Activated CD4-positive, alpha-beta memory T cell treated with anti-CD3 and anti-CD28 coated beads, Interleukin-2, amount 10 ng/mL, durations not matched to agents 7 days and 5 days (primary cell): ENCODE data around the gene USP49. TPM values are rescaled to one million over a fixed set of nuclear protein-coding genes. Genes with fewer than 3 reads are reported as not detected.

ENCODE experiments used
- CTCF ChIA-PET: fragments of 350-600 bp; sonication (Branson Sonifier 250); formaldehyde crosslinking; loops from one replicate; lab custom pipeline; 2021; ENCODE audit warnings: antibody characterized with exemption, inconsistent platforms; lab: Charles Lee
- POLR2A ChIA-PET: fragments of 350-600 bp; sonication (Branson Sonifier 250); formaldehyde crosslinking; loops from one replicate; lab custom pipeline; 2021; ENCODE audit warnings: antibody characterized with exemption; lab: Charles Lee
- DNase-seq: peaks from one replicate; pipeline ENCODE4 v3.0.0-alpha.2; 2020
- H3K27ac Mint-ChIP-seq: one replicate; pipeline ENCODE4 v1.8.0; 2021; ENCODE audit warnings: mild to moderate bottlenecking, mixed read lengths
- H3K27me3 Mint-ChIP-seq: one replicate; pipeline ENCODE4 v1.8.0; 2021; ENCODE audit warnings: mixed read lengths
- H3K36me3 Mint-ChIP-seq: one replicate; pipeline ENCODE4 v1.8.0; 2021; ENCODE audit warnings: low read depth, mixed read lengths
- H3K4me1 Mint-ChIP-seq: one replicate; pipeline ENCODE4 v1.8.0; 2021; ENCODE audit warnings: mixed read lengths
- H3K4me3 Mint-ChIP-seq: one replicate; pipeline ENCODE4 v1.8.0; 2021; ENCODE audit warnings: mild to moderate bottlenecking, mixed read lengths
- H3K9me3 Mint-ChIP-seq: one replicate; pipeline ENCODE4 v1.8.0; 2021; ENCODE audit warnings: mixed read lengths
- total RNA-seq, 2 experiments: library from RNA; stranded (reverse); gene quantifications; one replicate each; pipeline ENCODE4 v1.2.3, GENCODE V29; 2021

The USP49 gene
- total RNA-seq, 2 experiments from 2014 or later, result 6.8 to 7.3 TPM

DNA sequence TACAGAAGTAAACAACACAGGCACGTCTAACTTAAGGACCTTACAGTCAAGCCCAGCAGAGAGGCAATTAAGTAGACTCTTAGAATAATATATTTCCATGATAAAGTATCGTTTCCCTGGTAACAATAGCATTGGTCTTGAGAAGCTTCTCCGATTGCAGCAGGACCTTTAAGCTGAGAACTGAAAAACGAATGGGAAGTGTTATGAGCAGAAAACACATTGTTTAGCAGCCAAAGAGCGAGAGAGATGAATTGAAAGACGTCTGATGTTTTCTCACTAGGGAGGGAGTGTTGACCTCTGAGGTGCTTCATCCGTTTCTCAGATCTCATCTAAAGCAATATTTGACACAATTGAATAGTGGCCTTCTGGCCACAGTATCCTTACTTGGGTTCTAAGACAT lies 27.0 kb upstream of the USP49 start:
- peak overlapping the region; percentile 95 for H3K4me3 Mint-ChIP-seq
- CTCF ChIA-PET, result interaction anchor here (1.2 to 6.3 kb wide), 10 partner anchors 13 to 626 kb away, joined by 3 to 199 read pairs (median 10); partner anchors contain the start of genes CCND3, TAF8 and TOMM6
- no peaks in the 10 kb centered on the region for H3K9me3 Mint-ChIP-seq
- DNase-seq, result no peak
- H3K27me3 Mint-ChIP-seq, result no peaks in the 10 kb centered on the region
- peaks cover 56% of the 10 kb centered on the region for H3K4me1 Mint-ChIP-seq
- POLR2A ChIA-PET, result interaction anchor here (0.7 to 5.7 kb wide), 8 partner anchors 9 to 848 kb away, joined by 3 to 191 read pairs (median 7); partner anchors contain the start of genes CCND3, TAF8 and TOMM6
- H3K27ac Mint-ChIP-seq, result peak overlapping the region; percentile 97
- H3K36me3 Mint-ChIP-seq, result peaks cover 36% of the 10 kb centered on the region

DNA sequence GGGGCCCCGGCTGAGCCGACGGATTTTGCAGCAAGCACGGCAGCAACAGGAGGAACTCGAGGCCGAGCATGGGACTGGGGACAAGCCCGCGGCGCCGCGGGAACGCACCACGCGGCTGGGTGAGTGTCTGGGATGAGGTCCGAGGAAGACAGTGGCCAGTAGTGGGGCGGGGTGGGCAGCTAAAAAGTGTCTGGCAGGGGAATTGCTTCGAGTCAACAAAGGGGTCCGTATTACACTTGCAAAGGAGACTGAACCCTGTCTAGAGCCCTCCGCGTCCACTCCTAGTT lies 26.5 kb upstream of the USP49 start:
- Mint-ChIP-seq H3K4me1 (peaks cover 57% of the 10 kb centered on the region), H3K4me3 (peak overlapping the region; percentile 95), H3K27me3 (no peaks in the 10 kb centered on the region), H3K36me3 (peaks cover 36% of the 10 kb centered on the region), H3K27ac (peak overlapping the region; percentile 97), H3K9me3 (no peaks in the 10 kb centered on the region)
- DNase-seq, result no peak
- ChIA-PET POLR2A (interaction anchor here (0.7 to 5.7 kb wide), 20 partner anchors 8 to 968 kb away, joined by 3 to 191 read pairs (median 4); partner anchors contain the start of genes CCND3, TAF8, TOMM6 and USP49), CTCF (interaction anchor here (0.9 to 6.3 kb wide), 28 partner anchors 9 to 644 kb away, joined by 3 to 199 read pairs (median 5); partner anchors contain the start of genes CCND3, PRICKLE4, TAF8 and TOMM6)

DNA sequence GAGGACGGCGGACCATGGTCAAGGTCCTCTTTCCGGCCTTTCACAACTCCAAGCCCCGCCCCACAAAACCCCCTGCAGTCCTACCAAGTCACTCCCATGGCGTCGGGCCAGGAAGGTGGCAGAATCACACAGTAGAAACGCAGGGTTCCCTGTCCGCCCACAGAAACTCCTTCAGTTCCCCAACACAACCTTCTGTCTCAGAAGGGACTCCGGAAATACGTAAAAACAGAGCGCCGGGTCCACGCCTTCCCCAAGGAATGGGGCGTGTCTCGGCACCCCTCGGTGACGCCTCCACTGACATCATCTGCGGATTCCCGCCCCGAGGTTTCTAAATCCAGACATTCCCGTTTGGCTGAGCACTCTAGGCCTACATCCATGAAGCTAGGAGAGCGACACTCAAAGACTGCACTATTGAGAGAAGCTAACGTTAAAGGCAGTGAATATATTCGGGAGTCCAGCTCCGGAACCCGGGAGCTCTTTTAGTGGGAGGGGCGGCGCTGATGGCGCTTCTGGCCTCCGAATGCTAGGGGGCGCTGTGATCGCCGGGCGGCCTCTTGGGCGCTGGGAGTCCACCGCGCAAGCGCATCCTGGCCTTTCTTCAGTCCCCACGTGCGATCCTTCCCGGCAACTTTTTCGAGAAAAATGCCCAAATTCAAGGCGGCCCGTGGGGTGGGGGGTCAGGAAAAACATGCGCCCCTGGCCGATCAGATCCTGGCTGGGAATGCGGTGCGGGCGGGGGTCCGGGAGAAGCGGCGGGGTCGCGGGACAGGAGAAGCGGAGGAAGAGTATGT lies 25.9 kb upstream of the USP49 start, which contains the start of the genes BYSL and MED20:
Gene BYSL (plus strand): TSS at position 579 of the 791 bp plus-strand sequence. CDS start 64 bp downstream, at position 643.
Gene MED20 (minus strand): TSS at position 219 of the 791 bp plus-strand sequence. CDS start 121 bp downstream, at position 98.
- ChIA-PET CTCF (interaction anchor here (0.6 to 6.3 kb wide), 44 partner anchors 9 to 645 kb away, joined by 3 to 199 read pairs (median 5); partner anchors contain the start of genes CCND3, FRS3, PRICKLE4 and TAF8), POLR2A (interaction anchor here (0.7 to 5.7 kb wide), 21 partner anchors 8 to 969 kb away, joined by 3 to 191 read pairs (median 4); partner anchors contain the start of genes CCND3, MRPS10, TAF8 and TOMM6)
- Mint-ChIP-seq H3K9me3 (no peaks in the 10 kb centered on the region), H3K36me3 (peaks cover 39% of the 10 kb centered on the region), H3K4me1 (peaks cover 59% of the 10 kb centered on the region), H3K27ac (peak within 1 kb of the TSS; percentile 97), H3K4me3 (peak within 1 kb of the TSS; percentile 95), H3K27me3 (no peaks in the 10 kb centered on the region)
- DNase-seq, result peak; percentile 95

DNA sequence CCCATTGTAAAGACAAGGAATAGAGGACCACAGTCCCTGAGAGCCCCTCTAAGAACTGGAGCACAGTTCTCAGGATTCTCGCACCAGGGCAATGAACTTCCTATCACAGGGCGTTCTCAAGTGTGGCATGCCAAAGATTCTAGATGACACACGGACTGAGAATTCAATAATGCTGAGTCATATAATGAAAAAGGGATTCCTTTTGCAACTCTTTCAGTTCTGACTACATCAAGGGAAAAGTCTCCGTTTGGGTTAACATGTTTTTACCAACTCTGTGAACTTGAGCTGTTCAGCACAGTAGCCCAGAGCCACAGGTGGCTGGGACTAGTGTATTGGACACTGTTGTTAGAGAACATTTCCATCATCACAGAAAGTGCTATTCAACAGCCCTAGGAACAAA lies 22.4 kb upstream of the USP49 start:
- no peaks in the 10 kb centered on the region for H3K27me3 Mint-ChIP-seq
- H3K27ac Mint-ChIP-seq, result peak overlapping the region; percentile 60
- peaks cover 41% of the 10 kb centered on the region for H3K36me3 Mint-ChIP-seq
- no peaks in the 10 kb centered on the region for H3K9me3 Mint-ChIP-seq
- CTCF ChIA-PET, result no interaction called here
- no peak for DNase-seq
- H3K4me1 Mint-ChIP-seq, result peaks cover 52% of the 10 kb centered on the region
- POLR2A ChIA-PET, result no interaction called here
- H3K4me3 Mint-ChIP-seq, result no peak overlapping the region

DNA sequence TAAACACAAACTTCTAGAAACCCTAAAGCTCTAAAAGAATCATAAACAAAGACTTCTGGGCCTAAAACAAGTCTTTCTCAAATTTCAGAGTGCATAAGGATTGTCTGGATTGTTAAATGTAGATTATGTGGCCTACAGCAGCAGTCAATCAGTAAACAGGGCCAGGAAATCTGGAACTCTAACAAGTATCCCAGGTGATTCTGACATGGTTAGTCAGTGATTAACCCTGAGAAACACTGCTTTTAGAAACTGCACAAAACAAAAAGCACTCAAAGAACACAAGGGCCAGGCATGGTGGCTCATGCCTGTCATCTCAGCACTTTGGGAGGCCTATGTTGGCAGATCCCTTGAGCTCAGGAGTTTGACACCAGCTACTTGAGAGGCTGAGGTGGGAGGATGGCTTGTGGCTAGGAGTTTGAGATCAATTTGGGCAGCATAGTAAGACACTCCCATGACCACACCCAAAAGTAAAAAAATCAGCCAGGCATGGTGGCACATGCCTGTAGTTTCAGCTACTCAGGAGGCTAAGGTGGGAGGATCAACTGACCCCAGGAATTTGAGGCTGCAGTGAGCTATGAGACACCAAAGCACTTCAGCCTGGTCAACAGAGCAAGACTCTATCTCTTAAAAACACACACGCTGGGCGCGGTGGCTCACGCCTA lies 19.8 kb upstream of the USP49 start:
- Mint-ChIP-seq H3K9me3 (no peaks in the 10 kb centered on the region), H3K36me3 (peaks cover 43% of the 10 kb centered on the region), H3K4me3 (no peak overlapping the region), H3K27me3 (no peaks in the 10 kb centered on the region), H3K27ac (peak overlapping the region; percentile 27), H3K4me1 (peaks cover 41% of the 10 kb centered on the region)
- CTCF ChIA-PET, result interaction anchor here (1.0 to 3.0 kb wide), 3 partner anchors 21 to 129 kb away, joined by 4 to 18 read pairs (median 4); partner anchors contain the start of gene TOMM6
- no peak for DNase-seq
- POLR2A ChIA-PET, result interaction anchor here (1.0 to 2.1 kb wide), 5 partner anchors 12 to 128 kb away, joined by 3 to 6 read pairs (median 3); partner anchors contain the start of gene TOMM6

DNA sequence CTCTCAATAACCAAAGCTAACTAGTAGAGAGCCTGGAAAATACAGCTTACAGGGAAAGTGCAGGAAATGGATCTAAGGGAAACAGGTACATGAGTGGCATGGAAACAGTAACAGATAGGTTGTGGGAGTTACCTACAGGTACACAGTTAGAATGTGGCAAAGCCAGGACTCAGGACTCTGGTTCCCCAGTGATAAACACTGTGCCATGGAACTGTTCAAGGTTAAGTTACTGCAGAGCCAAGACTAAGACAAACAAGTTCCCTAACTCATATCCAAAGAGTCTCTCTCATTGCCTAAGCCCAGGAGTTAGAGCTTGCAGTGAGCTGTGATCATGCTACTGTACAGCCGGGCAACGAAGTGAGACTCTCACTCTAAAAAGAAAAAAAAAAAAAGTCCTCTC lies 19.2 kb upstream of the USP49 start:
- Mint-ChIP-seq H3K27me3 (no peaks in the 10 kb centered on the region), H3K4me3 (no peak overlapping the region), H3K27ac (peak overlapping the region; percentile 27), H3K36me3 (peaks cover 45% of the 10 kb centered on the region), H3K4me1 (peaks cover 37% of the 10 kb centered on the region), H3K9me3 (no peaks in the 10 kb centered on the region)
- ChIA-PET CTCF (interaction anchor here (1.0 to 3.0 kb wide), 3 partner anchors 21 to 130 kb away, joined by 4 to 18 read pairs (median 4); partner anchors contain the start of gene TOMM6), POLR2A (interaction anchor here (1.0 to 2.1 kb wide), 4 partner anchors 11 to 129 kb away, joined by 3 to 6 read pairs (median 3); no protein-coding TSS in a partner anchor)
- DNase-seq, result no peak

DNA sequence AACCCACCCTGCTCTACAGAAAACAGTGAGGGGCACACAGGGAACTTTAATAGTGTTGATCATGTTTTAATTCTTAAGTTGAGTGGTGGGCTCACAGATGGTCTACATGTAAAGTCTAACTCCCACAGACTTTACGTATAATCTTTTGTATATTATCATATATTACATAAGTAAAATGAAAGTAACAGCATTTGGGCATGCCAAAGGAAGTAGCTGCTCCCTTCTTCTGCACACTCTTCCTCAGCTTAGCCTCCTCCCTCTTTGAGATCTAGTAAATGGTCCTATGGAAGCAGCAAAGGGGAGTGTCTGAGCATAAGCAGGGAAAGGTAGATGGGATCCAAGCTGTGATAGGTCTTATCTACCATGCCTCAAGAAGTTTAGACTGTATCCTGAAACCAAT lies 14.6 kb upstream of the USP49 start:
- POLR2A ChIA-PET, result interaction anchor here (1.7 kb wide), 1 partner anchor 11 kb away, joined by 7 read pairs; the partner anchor contains the start of genes BYSL and MED20
- Mint-ChIP-seq H3K27me3 (no peaks in the 10 kb centered on the region), H3K27ac (no peak overlapping the region), H3K4me3 (no peak overlapping the region), H3K4me1 (peaks cover 22% of the 10 kb centered on the region), H3K9me3 (no peaks in the 10 kb centered on the region), H3K36me3 (peaks cover 59% of the 10 kb centered on the region)
- CTCF ChIA-PET, result interaction anchor here (0.7 to 3.8 kb wide), 3 partner anchors 11 to 138 kb away, joined by 3 to 16 read pairs (median 4); partner anchors contain the start of genes BYSL and MED20
- no peak for DNase-seq

DNA sequence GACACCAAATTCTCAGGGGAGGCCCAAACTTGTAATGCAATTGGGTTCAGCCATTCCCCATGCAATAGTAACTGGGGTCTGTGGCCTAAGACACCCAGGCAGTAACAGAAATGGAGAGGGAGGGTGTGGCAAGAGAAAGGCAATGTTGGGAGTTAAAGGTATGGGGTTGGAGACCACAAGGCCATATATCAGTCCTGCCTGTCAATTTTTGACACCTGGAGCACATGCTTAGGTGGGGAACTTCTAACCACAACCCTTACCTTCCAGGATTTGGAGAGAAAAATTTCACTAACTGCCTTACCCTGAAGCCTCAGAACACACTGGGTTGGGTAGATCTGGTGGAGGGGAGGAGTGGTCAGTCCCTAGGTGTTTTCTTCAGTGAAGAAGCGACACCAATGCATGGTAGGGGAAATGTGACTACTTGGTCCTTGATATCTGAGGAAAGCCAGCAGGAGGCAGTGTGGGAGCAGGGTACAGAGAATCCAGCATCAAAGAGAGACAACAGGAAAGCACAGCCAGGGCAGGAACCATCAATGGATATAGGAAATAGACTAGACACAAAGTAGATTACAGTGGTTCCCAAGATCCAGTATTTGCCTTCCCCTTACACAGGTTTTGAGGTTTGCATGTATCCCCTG lies 6.8 kb upstream of the USP49 start:
- DNase-seq, result peak; percentile 72
- Mint-ChIP-seq H3K36me3 (peaks cover 16% of the 10 kb centered on the region), H3K27ac (no peak overlapping the region), H3K4me1 (peaks cover 17% of the 10 kb centered on the region), H3K9me3 (no peaks in the 10 kb centered on the region), H3K4me3 (no peak overlapping the region), H3K27me3 (no peaks in the 10 kb centered on the region)
- ChIA-PET CTCF (interaction anchor here (0.7 to 4.6 kb wide), 11 partner anchors 19 to 144 kb away, joined by 3 to 41 read pairs (median 4); partner anchors contain the start of genes BYSL, MED20 and TOMM6), POLR2A (interaction anchor here (0.8 to 1.5 kb wide), 4 partner anchors 34 to 148 kb away, joined by 3 to 6 read pairs (median 4); partner anchors contain the start of gene TAF8)

DNA sequence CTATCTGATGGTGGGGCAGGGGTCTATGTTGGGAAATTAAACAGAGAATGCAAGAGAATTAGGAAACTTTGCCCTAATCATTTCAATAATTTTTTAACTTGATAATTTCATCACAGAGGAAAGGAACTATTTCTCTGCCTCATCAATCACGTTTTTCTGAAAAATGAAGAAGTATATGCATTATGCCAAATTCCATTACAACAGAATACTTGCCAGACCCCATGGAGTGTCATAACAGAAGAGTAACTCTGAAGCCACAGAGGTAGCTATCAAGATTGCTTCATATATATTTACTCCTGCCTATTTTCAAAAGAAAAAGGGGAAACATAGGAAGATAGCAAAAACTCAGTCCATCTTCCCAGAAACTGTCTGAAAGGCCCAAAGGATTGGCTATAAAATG lies 5.7 kb upstream of the USP49 start:
- ChIA-PET POLR2A (no interaction called here), CTCF (interaction anchor here (0.8 to 1.4 kb wide), 5 partner anchors 19 to 145 kb away, joined by 3 to 17 read pairs (median 4); partner anchors contain the start of genes BYSL, MED20 and TOMM6)
- Mint-ChIP-seq H3K27me3 (no peaks in the 10 kb centered on the region), H3K9me3 (no peaks in the 10 kb centered on the region), H3K4me3 (no peak overlapping the region), H3K36me3 (peaks cover 7% of the 10 kb centered on the region), H3K4me1 (peaks cover 25% of the 10 kb centered on the region), H3K27ac (no peak overlapping the region)
- DNase-seq, result no peak

DNA sequence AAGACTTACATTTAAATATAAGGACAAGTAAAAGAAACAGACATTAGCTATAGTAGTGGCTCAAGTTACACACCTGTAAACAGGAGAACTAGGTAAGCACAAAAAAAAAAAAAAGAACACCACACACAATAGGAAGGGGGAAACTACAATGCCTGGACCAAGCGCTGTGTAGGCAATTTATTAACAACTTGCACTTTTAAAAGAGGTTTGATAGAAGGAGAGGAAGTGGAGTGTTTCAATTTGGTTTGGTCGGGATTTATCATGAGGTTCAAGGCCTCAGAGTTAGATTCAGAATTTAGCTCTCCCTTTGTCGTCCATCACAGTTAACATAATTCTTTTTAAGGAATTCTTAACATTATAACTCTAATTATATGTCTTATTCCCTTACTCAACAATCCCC lies 1.1 kb upstream of the USP49 start:
- ChIA-PET CTCF (interaction anchor here (0.8 to 2.1 kb wide), 7 partner anchors 25 to 154 kb away, joined by 3 to 17 read pairs (median 6); partner anchors contain the start of genes BYSL, MED20, TAF8 and TOMM6), POLR2A (interaction anchor here (1.3 to 3.5 kb wide), 8 partner anchors 9 to 154 kb away, joined by 5 to 26 read pairs (median 6); partner anchors contain the start of genes BYSL, MED20 and TAF8)
- Mint-ChIP-seq H3K4me1 (peaks cover 15% of the 10 kb centered on the region), H3K36me3 (no peaks in the 10 kb centered on the region), H3K27me3 (no peaks in the 10 kb centered on the region), H3K27ac (peak overlapping the region; percentile 66), H3K4me3 (no peak overlapping the region), H3K9me3 (no peaks in the 10 kb centered on the region)
- DNase-seq, result no peak
